BLaER1 treated with 17β-estradiol and CSF1 and Interleukin-3, amounts not matched to agents 10 nM and 100 nM (cell line): ENCODE results near the gene ATG5.

Experiments used
- H3K27ac ChIP-seq, 11 experiments: shearing (Covaris generic); formaldehyde crosslinking; 2 replicates each; pipeline ENCODE4 v1.8.1; 2022
- H3K27me3 ChIP-seq, 11 experiments: shearing (Covaris generic); formaldehyde crosslinking; 2 replicates each; pipeline ENCODE4 v1.8.1; 2022
- H3K36me3 ChIP-seq, 11 experiments: shearing (Covaris generic); formaldehyde crosslinking; 2 replicates each; pipeline ENCODE4 v1.8.1; 2022
- H3K4me1 ChIP-seq, 10 experiments: shearing (Covaris generic); formaldehyde crosslinking; 2 replicates each; pipeline ENCODE4 v1.8.1; 2022
- H3K4me2 ChIP-seq, 11 experiments: shearing (Covaris generic); formaldehyde crosslinking; 2 replicates each; pipeline ENCODE4 v1.8.1; 2022
- H3K4me3 ChIP-seq, 10 experiments: shearing (Covaris generic); formaldehyde crosslinking; 2 replicates each; pipeline ENCODE4 v1.8.1; 2022
- H3K9ac ChIP-seq, 11 experiments: shearing (Covaris generic); formaldehyde crosslinking; 2 replicates each; pipeline ENCODE4 v1.8.1; 2022
- H3K9me3 ChIP-seq, 11 experiments: shearing (Covaris generic); formaldehyde crosslinking; replicated peaks in 1 of 11; 2 replicates each; pipeline ENCODE4 v1.8.1; 2022
- H4K20me1 ChIP-seq, 11 experiments: shearing (Covaris generic); formaldehyde crosslinking; 2 replicates each; pipeline ENCODE4 v1.8.1; 2022
- Cebpa-rat ChIP-seq, 11 experiments: shearing (Covaris generic); IDR thresholded peaks; 2 replicates each; pipeline ENCODE4 v1.8.1; 2022

The ATG5 gene

DNA sequence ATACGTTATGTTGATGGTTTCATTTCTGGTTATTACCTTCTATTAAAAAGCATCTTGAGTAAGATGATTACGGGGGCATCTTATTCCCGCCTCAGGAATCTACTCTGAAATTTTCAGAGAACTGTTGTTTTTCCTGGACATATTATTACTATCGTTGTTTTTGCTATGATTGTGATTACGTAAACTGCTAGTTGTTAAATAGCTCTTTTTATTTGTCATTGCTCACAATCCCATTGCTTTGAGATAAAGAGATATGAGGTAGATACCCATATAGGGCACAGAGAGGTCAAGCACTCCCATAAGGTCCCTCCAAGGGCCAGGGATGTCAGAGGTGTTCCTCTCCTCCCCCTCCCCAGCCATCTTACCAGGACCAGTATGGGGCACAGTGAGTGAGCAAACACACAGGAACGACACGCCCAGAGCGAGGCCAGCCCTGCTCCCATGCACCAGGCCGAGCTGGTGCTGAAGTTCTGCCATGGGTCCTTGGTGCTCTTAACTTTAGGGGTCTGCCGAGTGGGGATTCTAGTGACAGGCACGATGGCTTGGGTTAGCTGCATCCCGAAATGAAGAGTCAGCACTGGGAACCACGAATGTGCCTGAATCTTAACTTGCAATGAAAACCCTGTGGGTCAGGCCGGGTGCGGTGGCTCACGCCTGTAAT, 189.5 kb downstream of the ATG5 start:
- Histone ChIP-seq H3K4me1 (peaks cover 0 to 10% (median 9%) of the 10 kb centered on the region in 10 experiments; a peak in 7 of 20 replicates), H4K20me1 (no peaks in the 10 kb centered on the region)
- TF ChIP-seq Cebpa-rat (IDR thresholded peaks at IDR 0.05), result no peak

DNA sequence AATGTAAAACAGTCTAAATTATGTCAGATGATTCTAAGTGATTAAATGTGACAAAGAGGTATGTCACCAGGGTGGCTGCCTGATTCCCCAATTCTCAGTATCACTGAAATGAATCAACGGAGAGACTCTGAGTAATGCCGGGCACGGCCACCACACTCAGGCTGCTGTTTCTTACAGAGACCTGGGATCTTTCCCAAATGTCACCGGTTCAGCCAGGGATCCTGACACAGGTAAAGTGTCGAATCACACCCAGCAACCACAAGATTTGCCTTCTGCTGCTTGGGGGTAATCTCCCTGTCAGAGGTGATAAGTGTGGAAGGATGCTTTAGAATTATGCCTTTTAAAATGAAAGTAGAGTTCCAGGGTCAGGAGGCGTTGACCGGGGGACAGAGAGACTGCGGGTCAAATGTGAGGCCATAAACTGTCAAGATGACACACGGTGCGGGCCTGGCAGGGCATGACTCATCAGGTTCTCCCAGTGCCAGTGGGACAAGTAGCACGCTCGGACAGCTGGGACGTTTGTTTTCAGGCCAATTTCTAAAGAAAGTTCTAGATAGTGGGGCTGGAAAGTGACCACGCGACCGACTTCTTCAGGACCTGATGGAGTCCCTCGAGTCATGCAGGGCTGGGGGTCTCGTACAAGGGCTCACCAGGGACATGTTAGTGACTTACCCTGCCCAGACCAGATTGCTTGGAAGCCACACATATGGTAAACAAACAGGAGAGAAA, 190.5 kb downstream of the ATG5 start:
- Histone ChIP-seq H3K27me3 (no peaks in the 10 kb centered on the region), H4K20me1 (no peaks in the 10 kb centered on the region), H3K9ac (no peak overlapping the region), H3K36me3 (no peaks in the 10 kb centered on the region), H3K4me3 (no peak overlapping the region), H3K9me3 (no peaks in the 10 kb centered on the region), H3K27ac (no peak overlapping the region), H3K4me2 (peak overlapping the region in 1 of 11 experiments; percentile 7; a peak in 1 of 22 replicates), H3K4me1 (peaks cover 0 to 10% (median 9%) of the 10 kb centered on the region in 10 experiments; a peak in 9 of 20 replicates)
- TF ChIP-seq Cebpa-rat (IDR thresholded peaks at IDR 0.05), result no peak

More for the DNA sequence above, 189.5 kb downstream of the ATG5 start:
- no peaks in the 10 kb centered on the region for H3K9me3 ChIP-seq
- H3K4me3 ChIP-seq, result no peak overlapping the region
- H3K9ac ChIP-seq, result no peak overlapping the region
- H3K27me3 ChIP-seq, result no peaks in the 10 kb centered on the region
- H3K27ac ChIP-seq, result no peak overlapping the region
- H3K4me2 ChIP-seq, result no peak overlapping the region
- H3K36me3 ChIP-seq, result no peaks in the 10 kb centered on the region
